Thoracic aorta endothelial cell (primary cell): ENCODE measurements around the gene CRISP2. TPM values are rescaled to one million over a fixed set of nuclear protein-coding genes. Genes with fewer than 3 reads are reported as not detected.

ENCODE experiments used
- total RNA-seq: library from RNA; depleted of rRNA; stranded (reverse); fragments of >200 nt; gene quantifications from 2 replicates; pipeline ENCODE4 v1.2.3, GENCODE V29; 2012

The CRISP2 gene, protein sequence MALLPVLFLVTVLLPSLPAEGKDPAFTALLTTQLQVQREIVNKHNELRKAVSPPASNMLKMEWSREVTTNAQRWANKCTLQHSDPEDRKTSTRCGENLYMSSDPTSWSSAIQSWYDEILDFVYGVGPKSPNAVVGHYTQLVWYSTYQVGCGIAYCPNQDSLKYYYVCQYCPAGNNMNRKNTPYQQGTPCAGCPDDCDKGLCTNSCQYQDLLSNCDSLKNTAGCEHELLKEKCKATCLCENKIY
- not detected in 2 replicates for total RNA-seq

DNA sequence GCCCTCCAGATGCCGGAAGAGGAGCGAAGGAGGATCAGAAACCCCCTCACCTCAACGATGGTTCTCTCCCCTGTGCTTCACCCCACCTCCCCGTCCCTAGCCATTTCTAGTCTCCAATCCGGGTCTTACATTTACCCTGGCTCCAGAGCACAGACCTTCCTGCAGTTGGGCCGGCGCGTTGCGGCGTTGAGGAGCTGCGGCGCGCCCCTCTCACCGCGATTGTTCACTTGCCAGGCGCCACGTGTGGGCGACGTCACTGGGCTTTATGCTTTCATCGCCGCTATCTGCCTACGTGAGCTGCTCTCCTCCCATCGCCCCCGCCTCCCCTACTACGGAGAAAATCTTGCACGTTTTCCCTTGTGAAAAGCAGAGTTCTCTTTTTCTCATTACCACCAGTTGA, at the start of gene CRISP2:
Gene CRISP2, minus strand, starts transcription at position 198 of the 400 bp plus-strand sequence. CDS start 4,347 bp downstream, outside the sequence.

DNA sequence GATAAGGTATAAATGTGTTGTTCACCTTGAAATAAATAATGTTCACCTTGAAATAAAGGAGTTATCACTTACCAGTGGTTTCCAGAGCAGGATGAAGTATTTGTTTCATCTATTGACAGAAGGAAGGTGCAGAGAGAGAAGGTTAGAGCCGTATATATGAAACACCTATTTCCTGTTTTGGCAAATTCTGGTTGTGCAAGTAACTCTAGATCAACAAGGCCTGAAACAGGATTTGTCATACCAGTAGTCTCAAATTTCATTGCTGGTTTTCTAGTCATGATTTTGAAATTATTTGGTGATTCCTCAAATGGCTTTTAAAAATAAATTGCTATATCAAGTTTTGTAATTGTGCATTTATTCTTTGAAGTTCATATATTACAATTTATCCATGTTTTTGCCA, 30.9 kb upstream of the CRISP2 start, which contains the start of gene CRISP3:
Gene CRISP3, minus strand, starts transcription at position 130 of the 400 bp plus-strand sequence. Its CDS starts 21 bp downstream, at position 109.

Other genes starting within 250 kb of the CRISP2 start
- not detected in 2 replicates for gene GLYATL3, start 213.6 kb downstream of the CRISP2 start, total RNA-seq
- gene C6orf141, start 162.9 kb downstream of the CRISP2 start, total RNA-seq, result 7.8 and 8.3 TPM in 2 replicates
- gene RHAG, start 76.7 kb downstream of the CRISP2 start, total RNA-seq, result not detected in 2 replicates
- gene CRISP3, start 30.8 kb upstream of the CRISP2 start, total RNA-seq, result not detected in 2 replicates
- gene PGK2, start 73.7 kb upstream of the CRISP2 start, total RNA-seq, result not detected in 2 replicates
- not detected in 2 replicates for gene CRISP1, start 153.0 kb upstream of the CRISP2 start, total RNA-seq